ENCODE results near the gene ETV1.

DNA sequence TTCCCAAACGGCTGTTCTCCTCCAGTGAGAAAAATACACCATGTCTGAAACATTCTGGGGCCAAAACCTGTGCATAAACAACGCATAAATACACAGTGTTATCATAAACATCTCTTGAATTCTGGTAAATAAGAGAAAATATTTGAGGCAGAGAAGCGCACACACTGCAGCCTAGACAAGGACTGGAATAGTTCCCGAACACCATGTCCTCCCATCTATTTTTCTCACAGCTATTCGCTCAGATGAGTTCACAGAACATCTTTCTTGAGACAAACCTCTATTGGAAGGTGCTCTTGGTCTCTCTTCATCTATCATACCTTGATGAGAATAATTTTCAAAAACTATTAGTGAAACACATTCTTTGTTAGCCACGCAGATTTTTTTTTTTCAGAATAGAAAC is 24.4 kb downstream of the ETV1 start:
- TF ChIP-seq, protein P1, sequence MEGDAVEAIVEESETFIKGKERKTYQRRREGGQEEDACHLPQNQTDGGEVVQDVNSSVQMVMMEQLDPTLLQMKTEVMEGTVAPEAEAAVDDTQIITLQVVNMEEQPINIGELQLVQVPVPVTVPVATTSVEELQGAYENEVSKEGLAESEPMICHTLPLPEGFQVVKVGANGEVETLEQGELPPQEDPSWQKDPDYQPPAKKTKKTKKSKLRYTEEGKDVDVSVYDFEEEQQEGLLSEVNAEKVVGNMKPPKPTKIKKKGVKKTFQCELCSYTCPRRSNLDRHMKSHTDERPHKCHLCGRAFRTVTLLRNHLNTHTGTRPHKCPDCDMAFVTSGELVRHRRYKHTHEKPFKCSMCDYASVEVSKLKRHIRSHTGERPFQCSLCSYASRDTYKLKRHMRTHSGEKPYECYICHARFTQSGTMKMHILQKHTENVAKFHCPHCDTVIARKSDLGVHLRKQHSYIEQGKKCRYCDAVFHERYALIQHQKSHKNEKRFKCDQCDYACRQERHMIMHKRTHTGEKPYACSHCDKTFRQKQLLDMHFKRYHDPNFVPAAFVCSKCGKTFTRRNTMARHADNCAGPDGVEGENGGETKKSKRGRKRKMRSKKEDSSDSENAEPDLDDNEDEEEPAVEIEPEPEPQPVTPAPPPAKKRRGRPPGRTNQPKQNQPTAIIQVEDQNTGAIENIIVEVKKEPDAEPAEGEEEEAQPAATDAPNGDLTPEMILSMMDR (IDR thresholded peaks at IDR 0.05) = no peak
- no peak for TF ChIP-seq EP300 (IDR thresholded peaks at IDR 0.05)
